NCI-H2081 treated with DMSO at 0.1 percent for 48 hours (cell line): ENCODE data around the gene HEPACAM.

ENCODE experiments used
- DNase-seq: peaks from one replicate; lab custom pipeline; 2025; lab: John Stamatoyannopoulos, UW

HEPACAM gene

DNA sequence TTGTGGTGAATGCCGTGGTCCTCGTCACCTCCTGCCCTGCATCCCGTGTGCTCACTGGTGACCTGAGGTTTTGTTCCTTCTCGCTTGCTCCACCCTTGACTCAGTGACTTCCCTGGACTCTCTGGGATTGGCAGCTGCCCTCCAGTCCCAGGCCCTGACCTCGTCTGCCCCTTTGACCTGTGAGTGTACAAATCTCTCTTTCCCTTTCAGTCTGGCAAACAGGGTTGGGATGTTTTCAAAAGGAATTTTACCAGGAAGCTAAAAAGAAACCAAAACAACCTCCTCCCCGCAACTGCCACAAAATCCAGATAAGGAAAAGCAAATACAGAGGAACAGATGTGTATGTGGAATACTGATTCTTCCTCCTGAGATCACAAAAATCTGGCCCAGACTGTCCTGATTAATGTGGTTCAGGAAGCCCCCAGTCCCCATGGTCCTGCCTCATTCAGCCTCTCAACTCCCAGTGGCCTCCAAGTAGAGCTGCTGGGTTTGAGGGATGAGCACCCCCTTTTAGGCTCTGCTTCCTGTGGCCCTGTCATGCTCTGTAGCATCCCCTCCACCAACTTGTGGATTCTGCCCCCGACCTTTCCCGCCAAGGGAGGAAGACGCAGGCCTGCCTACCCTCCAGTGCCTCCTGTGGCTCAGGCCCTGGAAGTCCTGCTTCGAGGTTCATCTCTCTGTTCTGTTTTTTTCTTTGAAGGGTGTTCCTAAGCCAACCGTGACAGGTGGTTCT lies 53.3 kb downstream of the HEPACAM start:
- DNase-seq: no peak

- DNase-seq: no peak
These were observed 54.9 kb downstream of the HEPACAM start for GRCh38 chr11:124880958-124881357.

DNA sequence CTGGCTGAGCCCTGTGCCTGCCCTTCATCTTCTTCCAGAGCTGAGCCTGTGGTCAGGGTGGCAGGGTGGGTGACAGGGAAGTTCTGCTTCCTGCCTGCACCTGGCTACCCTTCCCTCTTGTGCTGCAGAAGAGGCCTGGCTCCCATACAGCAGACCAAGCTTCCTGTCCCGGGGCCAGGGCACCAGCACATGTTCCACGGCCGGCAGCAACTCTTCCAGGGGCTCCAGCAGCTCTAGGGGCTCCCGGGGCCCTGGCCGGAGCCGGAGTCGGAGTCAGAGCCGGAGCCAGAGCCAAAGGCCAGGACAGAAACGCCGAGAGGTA lies 55.6 kb downstream of the HEPACAM start:
- no peak for DNase-seq

DNA sequence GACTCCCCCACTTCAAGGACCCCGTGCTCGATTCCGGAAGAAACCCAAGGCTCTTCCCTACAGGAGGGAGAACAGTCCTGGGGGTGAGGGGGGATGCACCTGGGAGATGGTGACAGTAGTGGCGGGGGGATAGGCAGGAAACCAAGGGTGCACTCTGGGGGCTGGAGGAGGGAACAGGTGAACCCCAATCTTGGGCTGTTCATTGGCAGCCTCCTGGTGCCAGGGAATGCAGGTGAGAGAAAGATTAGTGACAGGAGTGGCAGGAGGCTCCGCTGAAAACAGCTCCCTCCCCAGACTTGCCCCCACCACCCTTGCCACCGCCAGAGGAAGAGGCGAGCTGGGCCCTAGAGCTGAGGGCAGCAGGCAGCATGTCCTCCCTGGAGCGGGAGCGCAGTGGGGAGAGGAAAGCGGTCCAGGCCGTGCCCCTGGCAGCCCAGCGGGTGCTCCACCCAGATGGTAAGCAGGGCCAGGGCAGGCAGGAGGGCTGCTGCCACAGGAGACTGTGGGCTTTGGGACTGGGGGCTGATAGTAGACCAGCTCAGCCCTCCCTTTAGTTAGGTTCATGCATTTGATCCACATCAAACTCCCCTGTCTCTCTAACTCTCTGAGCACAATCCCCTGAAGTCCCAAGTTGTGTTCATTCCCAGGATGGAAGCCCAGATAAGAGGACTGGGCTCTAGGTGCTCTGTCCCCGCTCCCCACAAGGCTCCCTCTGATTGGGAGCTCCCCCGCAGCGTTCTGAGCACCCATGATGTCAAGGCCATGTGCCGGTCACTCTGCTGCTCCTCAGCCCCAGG lies 56.2 kb downstream of the HEPACAM start:
- no peak for DNase-seq

DNA sequence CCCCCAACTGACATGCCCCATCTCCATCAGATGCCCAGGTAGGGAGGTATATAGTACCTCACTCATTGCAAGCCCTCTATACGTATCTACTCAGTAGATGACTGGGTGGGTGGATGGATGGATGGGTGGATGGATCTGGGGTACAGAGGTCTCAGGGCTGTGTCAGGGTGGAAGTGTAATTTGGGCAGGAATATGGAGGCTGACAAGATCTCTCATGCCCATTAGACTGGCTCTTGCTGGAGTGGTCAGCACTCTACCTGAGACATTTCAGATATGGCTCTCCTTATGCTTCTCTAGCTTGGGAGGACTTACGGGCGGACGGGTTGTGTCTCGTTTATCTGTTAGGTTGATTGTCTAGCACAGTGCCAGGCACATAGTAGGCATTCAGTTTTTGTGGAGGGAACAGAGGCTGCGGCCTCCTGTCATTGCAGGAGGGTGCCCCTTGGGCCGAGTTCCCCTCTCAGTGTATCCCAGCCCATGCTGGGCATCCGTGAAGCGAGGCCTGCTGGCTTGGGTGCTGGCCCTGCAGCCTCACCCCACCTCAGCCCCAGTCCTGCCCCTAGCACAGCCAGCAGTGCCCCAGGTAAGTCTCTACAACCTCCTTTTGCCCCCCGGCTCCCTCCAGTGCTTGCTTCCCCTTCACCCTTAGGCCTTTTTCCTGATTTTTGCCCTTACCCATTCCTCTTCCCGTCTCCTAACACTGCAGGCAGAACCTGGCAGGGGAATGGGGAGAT lies 56.9 kb downstream of the HEPACAM start:
- DNase-seq: no peak

DNA sequence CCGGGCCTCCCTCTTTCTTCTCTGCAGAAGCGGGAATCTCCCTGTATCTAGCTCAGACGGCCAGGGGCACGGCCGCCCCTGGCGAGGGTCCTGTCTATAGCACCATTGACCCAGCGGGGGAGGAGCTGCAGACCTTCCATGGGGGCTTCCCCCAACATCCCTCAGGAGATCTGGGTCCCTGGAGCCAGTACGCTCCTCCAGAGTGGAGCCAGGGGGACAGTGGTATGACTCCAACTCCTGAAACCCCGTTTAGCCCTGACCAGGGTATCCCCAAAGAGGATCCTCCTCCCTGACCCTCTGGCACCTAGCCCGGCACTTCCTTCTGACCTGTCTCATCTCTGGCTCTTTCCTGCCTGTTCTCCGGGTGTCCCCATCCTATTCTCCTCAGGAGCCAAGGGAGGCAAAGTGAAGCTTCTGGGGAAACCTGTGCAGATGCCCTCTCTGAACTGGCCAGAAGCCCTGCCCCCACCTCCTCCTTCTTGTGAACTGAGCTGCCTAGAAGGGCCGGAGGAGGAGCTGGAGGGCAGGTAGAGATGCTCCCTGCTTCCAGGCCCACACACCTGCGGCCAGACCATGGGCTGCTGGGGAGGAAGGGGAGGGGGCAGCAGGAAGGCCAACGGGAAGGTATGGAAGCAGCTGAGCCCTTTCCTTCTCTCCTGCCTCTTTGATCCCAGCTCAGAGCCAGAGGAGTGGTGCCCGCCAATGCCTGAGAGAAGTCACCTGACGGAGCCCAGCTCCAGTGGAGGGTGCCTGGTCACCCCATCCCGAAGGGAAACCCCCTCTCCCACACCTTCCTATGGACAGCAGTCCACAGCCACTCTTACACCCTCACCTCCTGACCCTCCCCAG lies 57.7 kb downstream of the HEPACAM start:
- no peak for DNase-seq

DNA sequence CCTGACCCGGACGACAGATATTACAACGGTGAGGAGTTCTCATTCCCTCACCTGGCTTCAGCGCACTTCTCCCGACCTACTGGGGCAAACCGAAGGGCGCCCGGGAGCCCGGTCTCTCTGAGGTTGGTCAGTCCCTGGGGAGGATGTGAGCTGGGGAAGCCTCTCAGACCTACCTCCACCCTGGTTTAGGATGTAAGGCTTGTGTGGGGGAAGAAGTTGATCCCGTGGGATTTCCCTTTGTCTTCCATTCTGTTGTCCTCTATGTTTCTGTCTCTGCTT lies 58.3 kb downstream of the HEPACAM start:
- no peak for DNase-seq

DNA sequence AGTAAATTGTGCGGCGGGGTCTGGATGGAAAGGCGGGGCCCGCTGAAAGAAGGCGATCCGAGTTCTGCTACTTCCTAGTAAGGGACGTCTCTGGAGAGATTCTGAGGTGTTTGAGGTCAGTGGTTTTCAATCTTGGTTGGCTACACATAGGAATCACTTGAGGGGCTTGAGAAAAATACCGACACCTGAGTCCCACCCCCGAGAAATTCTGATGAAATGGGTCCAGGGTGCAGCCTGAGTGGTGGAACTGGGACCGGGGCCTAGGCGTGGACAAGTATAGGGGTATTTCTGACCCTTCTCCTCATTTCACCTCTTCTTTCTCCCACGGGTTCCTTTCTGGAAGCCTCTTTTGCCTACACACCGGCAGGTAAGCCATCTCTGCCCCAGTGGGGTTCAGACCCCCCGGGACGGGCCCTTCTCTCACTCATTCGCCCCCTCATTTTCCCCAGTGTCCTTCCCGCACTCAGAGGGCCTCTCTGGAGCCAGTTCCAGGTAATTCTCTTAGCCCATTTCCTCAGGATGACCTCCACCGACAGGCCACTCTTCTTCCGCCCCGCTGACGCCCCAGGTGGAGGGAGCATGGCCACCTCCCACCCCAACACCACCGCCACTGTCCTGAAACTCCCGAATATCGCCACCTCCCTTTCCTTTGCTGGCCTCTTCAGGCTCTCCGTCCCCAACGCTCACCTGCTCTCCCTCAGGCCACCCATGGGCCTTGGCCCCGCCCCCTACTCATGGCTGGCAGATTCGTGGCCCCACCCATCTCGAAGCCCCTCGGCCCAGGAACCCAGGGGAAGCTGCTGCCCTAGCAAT lies 58.8 kb downstream of the HEPACAM start:
- no peak for DNase-seq

- no peak for DNase-seq
These were observed 59.7 kb downstream of the HEPACAM start for GRCh38 chr11:124875943-124876817.

GRCh38 chr11:124875401-124875800 lies 60.4 kb downstream of the HEPACAM start:
- no peak for DNase-seq

DNA sequence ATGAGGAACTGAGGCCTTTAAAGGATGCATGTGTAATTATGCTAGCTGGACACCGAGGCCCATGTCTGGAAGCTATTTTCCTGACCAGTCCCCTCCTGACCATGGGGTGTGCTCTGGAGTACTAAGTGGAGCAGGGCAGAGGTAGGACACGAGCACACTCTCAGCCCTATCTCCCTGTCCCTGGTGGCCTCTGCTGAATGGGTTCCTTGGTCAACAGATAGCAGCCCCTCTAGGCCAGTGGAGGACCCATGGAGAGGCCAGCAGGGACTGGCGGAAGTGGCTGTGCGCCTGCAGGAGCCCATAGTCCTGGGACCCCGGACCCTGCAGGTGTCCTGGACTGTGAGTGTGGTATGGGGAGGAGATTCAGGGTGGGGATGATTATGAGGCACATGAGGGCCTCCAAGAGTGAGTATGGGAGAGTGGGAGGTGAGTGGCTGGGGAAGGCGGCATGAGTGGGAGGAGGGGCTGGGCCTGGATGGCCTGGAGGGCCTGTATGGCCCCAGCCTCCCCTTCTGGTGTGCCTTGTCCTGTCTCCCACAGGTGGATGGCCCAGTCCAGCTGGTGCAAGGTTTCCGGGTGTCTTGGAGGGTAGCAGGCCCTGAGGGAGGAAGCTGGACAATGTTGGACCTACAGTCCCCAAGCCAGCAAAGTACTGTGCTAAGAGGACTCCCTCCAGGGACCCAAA lies 61.1 kb downstream of the HEPACAM start:
- no peak for DNase-seq

DNA sequence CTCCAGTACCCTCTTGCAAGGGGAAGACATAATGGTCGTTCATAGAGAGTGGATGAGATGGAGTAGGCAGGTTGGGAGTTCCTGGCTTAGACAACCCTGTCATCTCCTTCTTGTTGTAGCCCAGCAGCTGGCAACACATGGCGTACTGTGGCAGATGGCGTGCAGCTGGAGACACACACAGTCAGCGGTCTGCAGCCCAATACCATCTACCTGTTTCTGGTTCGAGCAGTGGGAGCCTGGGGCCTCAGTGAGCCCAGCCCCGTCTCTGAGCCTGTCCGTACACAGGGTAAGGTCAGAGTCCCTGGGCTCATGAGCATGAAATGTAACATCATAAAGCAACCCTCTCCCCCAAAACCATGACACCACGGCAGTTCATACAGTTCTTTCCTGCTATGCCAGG lies 61.9 kb downstream of the HEPACAM start:
- no peak for DNase-seq

- no peak for DNase-seq
These were observed 63.1 kb downstream of the HEPACAM start for GRCh38 chr11:124872741-124873140.

DNA sequence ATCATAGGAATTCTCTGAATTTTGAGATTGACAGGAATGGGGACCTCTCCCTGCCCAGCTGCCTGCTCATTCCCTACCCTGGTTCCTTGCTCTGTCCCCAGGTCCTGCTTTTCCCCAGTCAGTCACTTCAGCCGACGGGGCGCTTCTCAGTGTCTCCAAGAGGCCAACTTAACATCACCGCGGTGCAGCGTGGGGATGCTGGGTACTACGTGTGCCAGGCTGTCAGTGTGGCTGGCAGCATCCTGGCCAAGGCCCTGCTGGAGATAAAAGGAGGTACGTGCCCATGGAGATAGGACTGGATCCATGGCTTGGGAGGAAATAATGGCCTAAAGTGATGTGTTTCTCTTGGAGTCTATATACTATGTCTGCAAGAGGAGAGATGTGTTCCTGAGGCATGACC lies 63.6 kb downstream of the HEPACAM start:
- DNase-seq: no peak

DNA sequence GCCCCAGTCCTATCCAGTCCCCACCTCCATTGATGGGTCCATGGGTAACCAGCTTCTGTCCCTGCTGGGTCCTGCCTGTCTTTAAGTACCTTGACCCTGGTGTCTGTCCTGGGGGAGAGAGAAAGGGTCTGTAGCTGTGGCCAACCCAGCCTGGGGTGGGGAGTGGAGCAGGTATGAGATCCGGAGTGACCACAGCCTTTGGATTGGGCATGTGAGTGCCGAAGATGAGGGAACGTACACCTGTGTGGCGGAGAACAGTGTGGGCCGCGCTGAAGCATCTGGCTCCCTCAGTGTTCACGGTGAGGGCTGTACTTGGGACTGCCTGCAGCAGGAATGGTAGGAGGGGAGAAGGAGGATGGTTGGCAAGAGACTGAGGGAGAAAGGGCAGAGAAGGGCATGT lies 65.4 kb downstream of the HEPACAM start:
- no peak for DNase-seq

DNA sequence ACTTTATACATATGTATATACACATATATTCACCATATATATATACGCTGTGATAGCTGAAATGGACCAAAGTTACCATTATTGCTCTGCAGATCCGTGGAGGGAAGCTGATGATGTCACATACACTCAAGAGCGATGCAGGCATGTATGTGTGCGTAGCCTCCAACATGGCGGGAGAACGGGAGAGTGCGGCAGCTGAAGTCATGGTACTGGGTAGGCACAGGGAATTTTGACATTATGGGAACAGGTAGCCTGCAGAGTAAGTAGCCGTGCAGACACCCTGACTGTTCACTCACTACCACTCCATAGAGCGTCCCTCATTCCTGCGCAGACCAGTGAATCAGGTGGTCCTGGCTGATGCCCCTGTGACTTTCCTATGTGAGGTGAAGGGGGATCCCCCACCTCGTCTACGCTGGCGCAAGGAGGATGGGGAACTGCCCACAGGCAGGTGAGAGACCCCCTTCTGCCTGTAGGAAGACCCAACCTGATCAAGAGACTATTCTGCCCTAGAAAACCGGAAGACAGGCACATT lies 65.9 kb downstream of the HEPACAM start:
- no peak for DNase-seq

GRCh38 chr11:124869331-124869730 lies 66.5 kb downstream of the HEPACAM start:
- DNase-seq: no peak
